ENCODE results near the gene MADCAM1. TPM values are rescaled to one million over a fixed set of nuclear protein-coding genes. Genes with fewer than 3 reads are reported as not detected.

MADCAM1 gene
- total and polyA plus RNA-seq, 7 donors, result 0.16 to 6.3 (median 0.51) TPM; not detected in 1

GRCh38 chr19:472005-472858, 24.1 kb upstream of the MADCAM1 start:
- intact Hi-C loops (cut with DNase I), result no loop called here
- Histone ChIP-seq H3K9me3 (no peaks in the 10 kb centered on the region), H3K36me3 (no peaks in the 10 kb centered on the region), H3K27me3 (no peaks in the 10 kb centered on the region), H3K4me3 (no peak overlapping the region), H3K4me1 (no peaks in the 10 kb centered on the region), H3K27ac (no peak overlapping the region)
- WGBS, 2 donors, result 68 to 70% methylated on average over 23 of the region's 23 CpGs
- DNase-seq, result no peak
- no peak for TF ChIP-seq EP300 (IDR thresholded peaks at IDR 0.05)

GRCh38 chr19:474126-475078, 21.9 kb upstream of the MADCAM1 start:
- H3K36me3 ChIP-seq, result no peaks in the 10 kb centered on the region
- no peaks in the 10 kb centered on the region for H3K27me3 ChIP-seq
- TF ChIP-seq POLR2A (IDR thresholded peaks at IDR 0.05) (no peak), EP300 (IDR thresholded peaks at IDR 0.05) (no peak), CTCF (IDR thresholded peaks at IDR 0.05) (no peak), POLR2AphosphoS5 (IDR thresholded peaks at IDR 0.05) (no peak)
- WGBS, 2 donors, result 77% methylated on average over 57 of the region's 57 CpGs
- DNase-seq, result no peak
- H3K27ac ChIP-seq, result no peak overlapping the region
- intact Hi-C loops (cut with DNase I), result no loop called here
- no peaks in the 10 kb centered on the region for H3K9me3 ChIP-seq
- H3K4me1 ChIP-seq, result no peaks in the 10 kb centered on the region
- no peak overlapping the region for H3K4me3 ChIP-seq

- 74 to 81% methylated on average over 13 of the region's 13 CpGs for WGBS, 2 donors
- intact Hi-C loops (cut with DNase I), result no loop called here
- H3K4me1 ChIP-seq, result peaks cover 0 to 7% (median 3%) of the 10 kb centered on the region in 4 donors
These were observed 20.9 kb upstream of the MADCAM1 start for GRCh38 chr19:475360-475759.

GRCh38 chr19:478236-478903, 17.9 kb upstream of the MADCAM1 start:
- Histone ChIP-seq H3K27ac (no peak overlapping the region), H3K4me3 (no peak overlapping the region), H3K27me3 (peaks cover 0 to 2% (median 0%) of the 10 kb centered on the region in 3 donors), H3K36me3 (no peaks in the 10 kb centered on the region), H3K4me1 (peaks cover 0 to 7% (median 3%) of the 10 kb centered on the region in 4 donors), H3K9me3 (no peaks in the 10 kb centered on the region)
- TF ChIP-seq POLR2AphosphoS5 (IDR thresholded peaks at IDR 0.05) (no peak), CTCF (IDR thresholded peaks at IDR 0.05) (no peak), POLR2A (IDR thresholded peaks at IDR 0.05) (no peak), EP300 (IDR thresholded peaks at IDR 0.05) (no peak)
- 79 to 82% methylated on average over 26 of the region's 26 CpGs for WGBS, 2 donors
- intact Hi-C loops (cut with DNase I), result no loop called here
- no peak for DNase-seq

More at GRCh38 chr19:475360-475759, 20.9 kb upstream of the MADCAM1 start:
- no peak overlapping the region for H3K27ac ChIP-seq
- H3K27me3 ChIP-seq, result no peaks in the 10 kb centered on the region
- no peak for TF ChIP-seq EP300 (IDR thresholded peaks at IDR 0.05)
- TF ChIP-seq POLR2AphosphoS5 (IDR thresholded peaks at IDR 0.05), result no peak
- TF ChIP-seq CTCF (IDR thresholded peaks at IDR 0.05), result no peak
- no peak for DNase-seq
- no peak overlapping the region for H3K4me3 ChIP-seq
- H3K36me3 ChIP-seq, result no peaks in the 10 kb centered on the region
- H3K9me3 ChIP-seq, result no peaks in the 10 kb centered on the region
